B cell (primary cell): Measurements from ENCODE around the gene IRF7. TPM values are rescaled to one million over a fixed set of nuclear protein-coding genes. Genes with fewer than 3 reads are reported as not detected.

ENCODE experiments used
- ATAC-seq: fragments of 200-7000 bp; cut with Tn5 transposase; one replicate; pipeline ENCODE4 v1.10.0; 2021; ENCODE audit warnings: low read depth, mild to moderate bottlenecking, moderate number of reproducible peaks, moderate library complexity
- CTCF ChIA-PET: fragments of 350-600 bp; sonication (Branson Sonifier 250); formaldehyde crosslinking; loops from one replicate; lab custom pipeline; 2021; ENCODE audit warnings: antibody characterized with exemption, inconsistent platforms; lab: Charles Lee
- POLR2A ChIA-PET: fragments of 350-600 bp; sonication (Branson Sonifier 250); formaldehyde crosslinking; loops from one replicate; lab custom pipeline; 2021; ENCODE audit warnings: antibody characterized with exemption; lab: Charles Lee
- DNase-seq: peaks from one replicate; pipeline ENCODE4 v3.0.0; 2013
- H2AFZ ChIP-seq: 2 replicates; pipeline ENCODE4 v1.6.1; 2012; ENCODE audit warnings: mild to moderate bottlenecking, low read depth, low read length; ENCODE audit not compliant: insufficient read depth, poor library complexity, severe bottlenecking
- H3K27ac ChIP-seq, 2 donors: 1 replicate in 1 of 2; 2 replicates in 1 of 2; pipeline ENCODE4 v1.5.1; 2012 to 2013; ENCODE audit warnings: low read length in 2 of 2, mild to moderate bottlenecking in 2 of 2, moderate library complexity in 1 of 2
- H3K27me3 ChIP-seq, 4 experiments: fragments of 200-600 bp in 1 of 4; sonication (generic) in 1 of 4; replicated peaks in 1 of 4; 1 replicate in 2 of 4; 2 replicates in 2 of 4; pipeline versions ENCODE4 v1.6.1 to v1.7.0; 2013 to 2016; ENCODE audit warnings: low read length in 3 of 4, mild to moderate bottlenecking in 2 of 4, mixed read lengths in 1 of 4, moderate library complexity in 1 of 4; ENCODE audit not compliant: insufficient read depth in 4 of 4, control insufficient read depth in 3 of 4; ENCODE audit errors: control extremely low read depth in 1 of 4
- H3K36me3 ChIP-seq, 2 experiments: replicated peaks in 1 of 2; 1 replicate in 1 of 2; 2 replicates in 1 of 2; pipeline versions ENCODE4 v1.6.1 to v1.7.1; 2013; ENCODE audit warnings: low read length in 1 of 2; ENCODE audit not compliant: insufficient read depth in 2 of 2, control insufficient read depth in 1 of 2; ENCODE audit errors: control extremely low read depth in 1 of 2, extremely low read depth in 1 of 2
- H3K4me1 ChIP-seq, 2 donors: fragments of 200-600 bp in 1 of 2; sonication (generic) in 1 of 2; 1 replicate in 1 of 2; 2 replicates in 1 of 2; pipeline versions ENCODE4 v1.5.1 to v1.6.1; 2013 to 2017; ENCODE audit warnings: low read length in 2 of 2; ENCODE audit not compliant: control insufficient read depth in 2 of 2, insufficient read depth in 2 of 2
- H3K4me2 ChIP-seq: replicated peaks from 2 replicates; pipeline ENCODE3; 2012; ENCODE audit warnings: mild to moderate bottlenecking, low read depth, low read length; ENCODE audit not compliant: poor library complexity, severe bottlenecking
- H3K4me3 ChIP-seq, 5 experiments: fragments of 200-600 bp in 1 of 5; sonication (generic) in 1 of 5; 1 replicate in 3 of 5; 2 replicates in 2 of 5; pipeline versions ENCODE4 v1.5.1 to v1.7.0; 2011 to 2016; ENCODE audit warnings: low read length in 4 of 5, mild to moderate bottlenecking in 4 of 5, low read depth in 2 of 5, control low read depth in 1 of 5, moderate library complexity in 1 of 5; ENCODE audit not compliant: insufficient read depth in 1 of 5; ENCODE audit errors: control extremely low read depth in 1 of 5, extremely low read depth in 1 of 5
- H3K79me2 ChIP-seq: fragments of 200-600 bp; sonication (generic); one replicate; pipeline ENCODE4 v1.6.0; 2016; ENCODE audit warnings: low read length; ENCODE audit not compliant: control insufficient read depth, insufficient read depth
- H3K9ac ChIP-seq: fragments of 200-600 bp; sonication (generic); 2 replicates; pipeline ENCODE4 v1.6.1; 2017; ENCODE audit warnings: mild to moderate bottlenecking, low read length, moderate library complexity
- H3K9me3 ChIP-seq, 3 donors: one replicate each; pipeline versions ENCODE4 v1.6.1 to v1.7.1; 2013; ENCODE audit warnings: low read length in 2 of 3; ENCODE audit not compliant: control insufficient read depth in 2 of 3, insufficient read depth in 1 of 3; ENCODE audit errors: control extremely low read depth in 1 of 3
- H4K20me1 ChIP-seq: 2 replicates; pipeline ENCODE4 v1.6.0; 2012; ENCODE audit warnings: mild to moderate bottlenecking, low read length; ENCODE audit not compliant: insufficient read depth, control insufficient read depth, poor library complexity, severe bottlenecking
- H3K27ac Mint-ChIP-seq: one replicate; pipeline ENCODE4 v1.8.0; 2021; ENCODE audit warnings: mixed read lengths
- H3K27me3 Mint-ChIP-seq: one replicate; pipeline ENCODE4 v1.8.0; 2021; ENCODE audit warnings: mixed read lengths
- H3K4me1 Mint-ChIP-seq: one replicate; pipeline ENCODE4 v1.8.0; 2021; ENCODE audit warnings: mixed read lengths
- H3K4me3 Mint-ChIP-seq: one replicate; pipeline ENCODE4 v1.8.0; 2021; ENCODE audit warnings: mixed read lengths
- H3K9me3 Mint-ChIP-seq: one replicate; pipeline ENCODE4 v1.8.0; 2022; ENCODE audit warnings: mixed read lengths; ENCODE audit not compliant: insufficient read depth
- EZH2 ChIP-seq: IDR thresholded peaks from 2 replicates; pipeline ENCODE4 v1.6.1; 2012; ENCODE audit warnings: borderline replicate concordance, low read depth, mild to moderate bottlenecking, moderate library complexity, low read length; ENCODE audit not compliant: insufficient read depth, poor library complexity, severe bottlenecking
- WGBS: methylation state at CpG from one replicate; pipeline ENCODE4 v1.1.5; 2013; ENCODE audit warnings: missing lambda C conversion rate; ENCODE audit not compliant: insufficient coverage; 5-methylcytosine and 5-hydroxymethylcytosine counted together
- intact Hi-C: fragments of 100-400 bp; cut with micrococcal nuclease; formaldehyde crosslinking; loops from one replicate; pipeline ENCODE4 v1.10.0; 2022
- polyA plus RNA-seq: library from polyadenylated mRNA; depleted of rRNA; stranded (reverse); fragments of >200 nt; gene quantifications from 2 replicates; pipeline ENCODE4 v1.2.3, GENCODE V29; 2012
- total RNA-seq, 2 donors: library from RNA; stranded (reverse); fragments of 120-200 nt in 1 of 2; gene quantifications; 1 replicate in 1 of 2; 2 replicates in 1 of 2; pipeline versions ENCODE4 v1.2.3 to v1.2.4, GENCODE V29; 2013 to 2022
- TF ChIP-seq, protein P1 (sequence below): fragments of 200-600 bp; IDR thresholded peaks from one replicate; pipeline ENCODE4 v1.8.0; 2022; ENCODE audit warnings: antibody characterized with exemption, mild to moderate bottlenecking

Gene IRF7
- total and polyA plus RNA-seq, 2 donors (not counting 1 experiment from before 2014, with no cell fraction given): 136 to 184 TPM

DNA sequence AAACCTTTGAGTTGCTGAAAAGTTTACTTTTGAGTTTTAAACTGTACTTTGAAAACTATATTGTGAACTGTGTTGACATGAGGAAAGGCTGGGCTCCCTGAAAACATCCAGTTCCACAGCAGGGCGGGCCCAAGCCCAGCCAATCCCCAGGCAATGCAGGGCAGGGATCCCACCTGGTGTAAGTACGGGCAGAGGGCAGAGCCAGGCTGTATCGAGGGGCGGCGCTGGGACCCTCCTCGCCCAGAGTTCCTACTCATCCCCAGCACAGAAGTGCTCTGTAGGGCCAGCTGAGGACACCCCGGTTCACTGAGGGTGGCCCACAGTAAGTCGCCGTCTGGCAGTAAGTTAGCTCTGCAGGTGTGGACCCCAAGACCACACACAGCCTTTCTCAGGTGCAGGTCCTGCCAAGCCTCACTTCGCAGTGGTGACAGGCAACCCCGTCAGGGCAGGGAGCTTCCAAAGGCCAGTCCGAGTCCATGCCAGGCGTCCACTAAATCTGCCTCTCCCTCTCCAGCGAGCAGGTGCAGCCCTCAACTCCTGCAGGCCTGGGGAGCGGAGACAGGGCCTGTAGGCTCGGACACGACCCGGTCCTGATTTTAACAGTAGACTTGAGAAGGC is 48.6 kb downstream of the IRF7 start:
- Histone ChIP-seq H3K4me2 (no peak overlapping the region), H3K4me1 (peaks cover 10 to 17% of the 10 kb centered on the region in 2 donors), H3K9me3 (no peaks in the 10 kb centered on the region), H3K9ac (no peak overlapping the region), H3K36me3 (no peaks in the 10 kb centered on the region), H3K27ac (no peak overlapping the region), H3K4me3 (no peak overlapping the region), H4K20me1 (peaks cover 21% of the 10 kb centered on the region), H3K79me2 (peaks cover 8% of the 10 kb centered on the region), H3K27me3 (peaks cover 0 to 4% (median 1%) of the 10 kb centered on the region in 4 experiments), H2AFZ (no peak overlapping the region)
- Mint-ChIP-seq H3K4me1 (peaks cover 9% of the 10 kb centered on the region), H3K9me3 (no peaks in the 10 kb centered on the region), H3K4me3 (peak overlapping the region; percentile 83), H3K27ac (peak overlapping the region; percentile 84), H3K27me3 (no peaks in the 10 kb centered on the region)
- CTCF ChIA-PET: interaction anchor here (1.5 kb wide), 1 partner anchor 181 kb away, joined by 3 read pairs; no protein-coding TSS in a partner anchor
- intact Hi-C loops: loop anchor here (5.0 kb wide), 1 partner anchor 130 kb away; the partner anchor contains the start of genes DEAF1 and TMEM80
- DNase-seq: peak; percentile 50
- WGBS: 97% methylated on average over 17 of the region's 18 CpGs
- TF ChIP-seq, protein P1, sequence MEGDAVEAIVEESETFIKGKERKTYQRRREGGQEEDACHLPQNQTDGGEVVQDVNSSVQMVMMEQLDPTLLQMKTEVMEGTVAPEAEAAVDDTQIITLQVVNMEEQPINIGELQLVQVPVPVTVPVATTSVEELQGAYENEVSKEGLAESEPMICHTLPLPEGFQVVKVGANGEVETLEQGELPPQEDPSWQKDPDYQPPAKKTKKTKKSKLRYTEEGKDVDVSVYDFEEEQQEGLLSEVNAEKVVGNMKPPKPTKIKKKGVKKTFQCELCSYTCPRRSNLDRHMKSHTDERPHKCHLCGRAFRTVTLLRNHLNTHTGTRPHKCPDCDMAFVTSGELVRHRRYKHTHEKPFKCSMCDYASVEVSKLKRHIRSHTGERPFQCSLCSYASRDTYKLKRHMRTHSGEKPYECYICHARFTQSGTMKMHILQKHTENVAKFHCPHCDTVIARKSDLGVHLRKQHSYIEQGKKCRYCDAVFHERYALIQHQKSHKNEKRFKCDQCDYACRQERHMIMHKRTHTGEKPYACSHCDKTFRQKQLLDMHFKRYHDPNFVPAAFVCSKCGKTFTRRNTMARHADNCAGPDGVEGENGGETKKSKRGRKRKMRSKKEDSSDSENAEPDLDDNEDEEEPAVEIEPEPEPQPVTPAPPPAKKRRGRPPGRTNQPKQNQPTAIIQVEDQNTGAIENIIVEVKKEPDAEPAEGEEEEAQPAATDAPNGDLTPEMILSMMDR: no peak
- TF ChIP-seq EZH2: no peak
- POLR2A ChIA-PET: interaction anchor here (1.9 kb wide), 1 partner anchor 8 kb away, joined by 7 read pairs; the partner anchor contains the start of gene PHRF1
- ATAC-seq: no peak

DNA sequence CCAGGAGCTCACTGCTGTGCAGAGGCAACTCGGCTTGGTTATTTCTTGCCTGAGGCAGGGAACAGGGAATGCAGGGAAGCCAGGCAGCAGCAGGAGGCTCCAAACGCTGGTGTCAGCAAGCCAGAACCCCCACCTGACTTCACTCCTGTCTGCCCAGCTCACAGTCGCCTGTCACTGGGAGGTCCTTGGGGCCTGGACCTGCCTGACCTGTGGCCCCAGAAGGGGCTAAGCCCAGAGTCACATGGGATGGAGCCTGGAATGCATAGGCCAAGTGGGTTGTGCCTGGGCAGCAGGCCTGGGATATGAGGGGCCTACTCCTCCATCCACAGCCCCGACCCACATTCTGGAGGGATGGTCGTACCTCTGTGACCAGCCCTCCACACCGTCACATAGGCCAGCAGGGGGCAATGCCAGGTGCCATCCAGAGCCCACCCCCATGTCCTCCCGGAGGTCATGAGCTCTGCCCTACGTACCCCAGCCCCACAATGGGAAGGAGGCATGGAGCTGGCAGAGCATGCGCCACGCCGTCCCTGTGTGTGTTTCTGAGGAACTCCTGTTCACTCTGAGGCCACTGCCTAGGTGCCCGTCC is 49.7 kb downstream of the IRF7 start:
- intact Hi-C loops: loop anchor here (5.0 kb wide), 1 partner anchor 131 kb away; the partner anchor contains the start of genes DEAF1 and TMEM80
- Histone ChIP-seq H3K4me2 (no peak overlapping the region), H3K4me1 (peaks cover 15 to 26% of the 10 kb centered on the region in 2 donors), H3K27ac (no peak overlapping the region), H3K9me3 (no peaks in the 10 kb centered on the region), H3K27me3 (no peaks in the 10 kb centered on the region), H3K9ac (no peak overlapping the region), H3K79me2 (peaks cover 18% of the 10 kb centered on the region), H4K20me1 (peaks cover 31% of the 10 kb centered on the region), H3K36me3 (no peaks in the 10 kb centered on the region), H2AFZ (no peak overlapping the region), H3K4me3 (no peak overlapping the region)
- ATAC-seq: no peak
- TF ChIP-seq EZH2: no peak
- TF ChIP-seq, protein P1: no peak
- WGBS: 85% methylated on average over 11 of the region's 12 CpGs
- ChIA-PET POLR2A (interaction anchor here (1.9 kb wide), 1 partner anchor 10 kb away, joined by 7 read pairs; the partner anchor contains the start of gene PHRF1), CTCF (interaction anchor here (0.8 to 3.3 kb wide), 3 partner anchors 12 to 182 kb away, joined by 3 to 11 read pairs (median 3); no protein-coding TSS in a partner anchor)
- Mint-ChIP-seq H3K4me1 (peaks cover 14% of the 10 kb centered on the region), H3K27ac (no peak overlapping the region), H3K4me3 (no peak overlapping the region), H3K9me3 (no peaks in the 10 kb centered on the region), H3K27me3 (no peaks in the 10 kb centered on the region)
- no peak for DNase-seq
